Measurements from ENCODE around the gene EIF1B.

Gene EIF1B

GRCh38 chr3:40299721-40300335, 9.7 kb upstream of the EIF1B start:
- no peak overlapping the region for H3K18ac ChIP-seq (ENCODE audit: low read length)
- no CpG with 5 or more reads among the region's 3 CpGs for WGBS (ENCODE audit: extremely low coverage, insufficient coverage, insufficient read length)
- DNase-seq = peak in 1 of 2 donors; percentile 37

GRCh38 chr3:40302784-40303183, 6.7 kb upstream of the EIF1B start:
- DNase-seq = no peak
- H3K4me3 ChIP-seq (ENCODE audit: low read depth, low read length) = no peak overlapping the region

More at GRCh38 chr3:40299721-40300335, 9.7 kb upstream of the EIF1B start:
- Histone ChIP-seq H4K12ac (ENCODE audit: low read depth, low read length) (no peak overlapping the region), H3K14ac (ENCODE audit: low read length) (no peak overlapping the region), H3K23ac (ENCODE audit: low read length) (no peak overlapping the region), H3K9me3 (ENCODE audit: insufficient read depth, low read depth, low read length) (no peaks in the 10 kb centered on the region), H2AK5ac (ENCODE audit: low read length) (no peak overlapping the region), H3K27ac (ENCODE audit: low read depth, low read length) (no peak overlapping the region), H3K79me2 (ENCODE audit: control insufficient read depth, insufficient read depth, low read length, poor library complexity) (no peaks in the 10 kb centered on the region), H4K8ac (ENCODE audit: low read depth, low read length) (no peak overlapping the region), H2BK12ac (ENCODE audit: low read length) (no peak overlapping the region), H3K4ac (ENCODE audit: low read depth, low read length) (no peak overlapping the region), H3K4me1 (ENCODE audit: control insufficient read depth in 1 of 2, insufficient read depth in 2 of 2, low read length in 2 of 2) (no peaks in the 10 kb centered on the region), H3K36me3 (ENCODE audit: control insufficient read depth in 1 of 2, insufficient read depth in 2 of 2, low read length in 2 of 2) (no peaks in the 10 kb centered on the region), H2BK120ac (ENCODE audit: insufficient read depth, low read length, poor library complexity) (no peak overlapping the region), H3K27me3 (ENCODE audit: insufficient read depth, low read length) (no peaks in the 10 kb centered on the region), H2BK5ac (ENCODE audit: low read depth, low read length, poor library complexity) (no peak overlapping the region), H3K4me3 (ENCODE audit: low read depth, low read length) (no peak overlapping the region), H4K91ac (ENCODE audit: low read depth, low read length) (no peak overlapping the region), H3K4me2 (ENCODE audit: low read length) (no peak overlapping the region), H3K9ac (ENCODE audit: low read length) (no peak overlapping the region), H3K79me1 (ENCODE audit: low read length) (no peaks in the 10 kb centered on the region), H2AFZ (ENCODE audit: insufficient read depth, low read length, poor library complexity) (no peak overlapping the region)

GRCh38 chr3:40304352-40304751, 5.2 kb upstream of the EIF1B start:
- Histone ChIP-seq H4K91ac (ENCODE audit: low read depth, low read length) (no peak overlapping the region), H3K36me3 (ENCODE audit: control insufficient read depth in 1 of 2, insufficient read depth in 2 of 2, low read length in 2 of 2) (no peaks in the 10 kb centered on the region), H3K4me3 (ENCODE audit: low read depth, low read length) (no peak overlapping the region), H2BK120ac (ENCODE audit: insufficient read depth, low read length, poor library complexity) (no peak overlapping the region), H3K9me3 (ENCODE audit: insufficient read depth, low read depth, low read length) (no peaks in the 10 kb centered on the region), H3K23ac (ENCODE audit: low read length) (peak overlapping the region; percentile 55), H3K27me3 (ENCODE audit: insufficient read depth, low read length) (no peaks in the 10 kb centered on the region), H3K79me2 (ENCODE audit: control insufficient read depth, insufficient read depth, low read length, poor library complexity) (no peaks in the 10 kb centered on the region), H3K4ac (ENCODE audit: low read depth, low read length) (no peak overlapping the region), H3K4me1 (ENCODE audit: control insufficient read depth in 1 of 2, insufficient read depth in 2 of 2, low read length in 2 of 2) (peaks cover 0 to 1% of the 10 kb centered on the region in 2 experiments), H3K4me2 (ENCODE audit: low read length) (no peak overlapping the region), H2AFZ (ENCODE audit: insufficient read depth, low read length, poor library complexity) (no peak overlapping the region), H2AK5ac (ENCODE audit: low read length) (no peak overlapping the region), H3K9ac (ENCODE audit: low read length) (no peak overlapping the region), H3K27ac (ENCODE audit: low read depth, low read length) (no peak overlapping the region), H3K79me1 (ENCODE audit: low read length) (no peaks in the 10 kb centered on the region), H3K18ac (ENCODE audit: low read length) (no peak overlapping the region), H2BK12ac (ENCODE audit: low read length) (no peak overlapping the region), H2BK5ac (ENCODE audit: low read depth, low read length, poor library complexity) (no peak overlapping the region), H4K12ac (ENCODE audit: low read depth, low read length) (no peak overlapping the region), H3K14ac (ENCODE audit: low read length) (no peak overlapping the region), H4K8ac (ENCODE audit: low read depth, low read length) (no peak overlapping the region)
- no CpG with 5 or more reads among the region's 2 CpGs for WGBS (ENCODE audit: extremely low coverage, insufficient coverage, insufficient read length)
- no peak for DNase-seq

More at GRCh38 chr3:40302784-40303183, 6.7 kb upstream of the EIF1B start:
- Histone ChIP-seq H2AK5ac (ENCODE audit: low read length) (no peak overlapping the region), H3K4me2 (ENCODE audit: low read length) (no peak overlapping the region), H3K79me1 (ENCODE audit: low read length) (no peaks in the 10 kb centered on the region), H3K9ac (ENCODE audit: low read length) (no peak overlapping the region), H3K4me1 (ENCODE audit: control insufficient read depth in 1 of 2, insufficient read depth in 2 of 2, low read length in 2 of 2) (no peaks in the 10 kb centered on the region), H3K14ac (ENCODE audit: low read length) (no peak overlapping the region), H2BK12ac (ENCODE audit: low read length) (no peak overlapping the region), H3K27me3 (ENCODE audit: insufficient read depth, low read length) (no peaks in the 10 kb centered on the region), H4K12ac (ENCODE audit: low read depth, low read length) (no peak overlapping the region), H2BK120ac (ENCODE audit: insufficient read depth, low read length, poor library complexity) (no peak overlapping the region), H4K8ac (ENCODE audit: low read depth, low read length) (no peak overlapping the region), H3K4ac (ENCODE audit: low read depth, low read length) (no peak overlapping the region), H3K23ac (ENCODE audit: low read length) (no peak overlapping the region), H2AFZ (ENCODE audit: insufficient read depth, low read length, poor library complexity) (no peak overlapping the region), H3K36me3 (ENCODE audit: control insufficient read depth in 1 of 2, insufficient read depth in 2 of 2, low read length in 2 of 2) (no peaks in the 10 kb centered on the region), H3K27ac (ENCODE audit: low read depth, low read length) (no peak overlapping the region), H3K18ac (ENCODE audit: low read length) (no peak overlapping the region), H4K91ac (ENCODE audit: low read depth, low read length) (no peak overlapping the region), H2BK5ac (ENCODE audit: low read depth, low read length, poor library complexity) (no peak overlapping the region), H3K79me2 (ENCODE audit: control insufficient read depth, insufficient read depth, low read length, poor library complexity) (no peaks in the 10 kb centered on the region), H3K9me3 (ENCODE audit: insufficient read depth, low read depth, low read length) (no peaks in the 10 kb centered on the region)
- WGBS (ENCODE audit: extremely low coverage, insufficient coverage, insufficient read length) = no CpG with 5 or more reads among the region's 1 CpG

GRCh38 chr3:40306336-40306735, 3.2 kb upstream of the EIF1B start:
- H3K79me2 ChIP-seq (ENCODE audit: control insufficient read depth, insufficient read depth, low read length, poor library complexity) = peaks cover 6% of the 10 kb centered on the region
- no peak overlapping the region for H2AFZ ChIP-seq (ENCODE audit: insufficient read depth, low read length, poor library complexity)
- no peak overlapping the region for H3K18ac ChIP-seq (ENCODE audit: low read length)
- H2BK120ac ChIP-seq (ENCODE audit: insufficient read depth, low read length, poor library complexity) = no peak overlapping the region
- H4K12ac ChIP-seq (ENCODE audit: low read depth, low read length) = no peak overlapping the region
- no peak overlapping the region for H3K9ac ChIP-seq (ENCODE audit: low read length)
- H3K36me3 ChIP-seq (ENCODE audit: control insufficient read depth in 1 of 2, insufficient read depth in 2 of 2, low read length in 2 of 2) = no peaks in the 10 kb centered on the region
- peak; percentile 25 to 29 for DNase-seq
- H3K9me3 ChIP-seq (ENCODE audit: insufficient read depth, low read depth, low read length) = no peaks in the 10 kb centered on the region
- no CpG with 5 or more reads among the region's 3 CpGs for WGBS (ENCODE audit: extremely low coverage, insufficient coverage, insufficient read length)
- peaks cover 6% of the 10 kb centered on the region for H3K79me1 ChIP-seq (ENCODE audit: low read length)
- H3K27ac ChIP-seq (ENCODE audit: low read depth, low read length) = no peak overlapping the region
- H3K14ac ChIP-seq (ENCODE audit: low read length) = no peak overlapping the region
- H3K4me2 ChIP-seq (ENCODE audit: low read length) = no peak overlapping the region
- peaks cover 0 to 1% of the 10 kb centered on the region in 2 experiments for H3K4me1 ChIP-seq (ENCODE audit: control insufficient read depth in 1 of 2, insufficient read depth in 2 of 2, low read length in 2 of 2)
- H3K23ac ChIP-seq (ENCODE audit: low read length) = no peak overlapping the region
- H2BK5ac ChIP-seq (ENCODE audit: low read depth, low read length, poor library complexity) = no peak overlapping the region
- H3K27me3 ChIP-seq (ENCODE audit: insufficient read depth, low read length) = no peaks in the 10 kb centered on the region
- no peak overlapping the region for H4K8ac ChIP-seq (ENCODE audit: low read depth, low read length)
- H3K4ac ChIP-seq (ENCODE audit: low read depth, low read length) = no peak overlapping the region
- no peak overlapping the region for H3K4me3 ChIP-seq (ENCODE audit: low read depth, low read length)
- no peak overlapping the region for H2BK12ac ChIP-seq (ENCODE audit: low read length)
- no peak overlapping the region for H2AK5ac ChIP-seq (ENCODE audit: low read length)
- H4K91ac ChIP-seq (ENCODE audit: low read depth, low read length) = no peak overlapping the region
